NCI-H2227 treated with DMSO at 0.1 percent for 48 hours (cell line): ENCODE results near the gene DNAH1.

Source experiments
- DNase-seq: peaks from one replicate; lab custom pipeline; 2025; lab: John Stamatoyannopoulos, UW

DNAH1 gene

DNA sequence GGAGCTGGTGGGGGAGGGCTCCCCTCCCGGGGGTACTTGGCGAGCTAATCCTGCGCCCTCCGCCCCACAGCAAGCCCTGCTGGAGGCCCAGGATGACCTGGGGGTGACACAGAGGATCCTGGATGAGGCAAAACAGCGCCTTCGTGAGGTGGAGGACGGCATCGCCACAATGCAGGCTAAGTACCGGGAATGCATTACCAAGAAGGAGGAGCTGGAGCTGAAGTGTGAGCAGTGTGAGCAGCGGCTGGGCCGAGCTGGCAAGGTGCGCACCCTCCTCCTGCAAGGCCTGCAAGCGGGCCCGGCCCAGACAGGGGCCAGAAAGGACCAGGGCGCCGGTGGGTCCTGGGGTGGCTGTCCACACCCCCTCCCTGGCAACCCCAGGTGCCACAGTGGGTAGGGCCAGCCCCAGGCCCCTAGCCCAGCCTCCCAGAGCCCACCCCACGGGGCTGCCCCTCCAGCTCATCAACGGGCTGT lies 72.3 kb downstream of the DNAH1 start:
- no peak for DNase-seq

DNA sequence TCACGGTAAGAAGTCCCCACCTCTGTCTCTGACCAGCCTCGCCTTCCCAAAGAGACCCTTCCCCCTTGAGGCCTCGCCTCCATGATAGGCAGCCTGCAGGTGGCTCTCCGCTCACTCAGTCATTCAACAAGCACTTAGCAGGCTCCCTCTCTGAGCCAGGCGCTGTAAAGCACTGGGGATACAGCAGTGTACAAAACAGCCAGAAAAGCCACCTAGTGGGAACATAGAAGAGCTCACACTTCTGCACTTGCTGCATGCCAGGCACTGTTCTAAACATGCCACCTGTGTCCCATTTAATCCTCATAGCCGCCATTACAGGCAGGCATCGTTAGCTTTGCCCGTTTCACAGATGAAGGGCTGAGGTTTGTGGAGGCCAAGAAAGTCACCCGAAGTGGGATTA lies 72.8 kb downstream of the DNAH1 start:
- DNase-seq, result no peak

DNA sequence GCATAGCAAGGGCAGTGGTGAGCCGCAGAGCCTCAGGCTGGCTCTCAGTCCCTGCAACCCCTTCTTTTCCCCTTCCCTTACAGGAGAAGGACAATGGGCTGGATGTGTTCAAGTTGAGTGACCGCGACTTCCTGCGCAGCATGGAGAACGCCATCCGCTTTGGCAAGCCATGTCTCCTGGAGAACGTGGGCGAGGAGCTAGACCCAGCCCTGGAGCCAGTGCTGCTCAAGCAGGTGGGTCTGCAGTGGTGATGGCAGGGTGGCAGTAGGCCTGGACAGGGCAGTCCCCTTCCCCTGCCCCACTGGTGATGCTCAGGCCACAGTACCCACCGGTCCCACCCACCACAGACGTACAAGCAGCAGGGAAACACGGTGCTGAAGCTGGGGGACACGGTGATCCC lies 75.0 kb downstream of the DNAH1 start:
- DNase-seq, result no peak

DNA sequence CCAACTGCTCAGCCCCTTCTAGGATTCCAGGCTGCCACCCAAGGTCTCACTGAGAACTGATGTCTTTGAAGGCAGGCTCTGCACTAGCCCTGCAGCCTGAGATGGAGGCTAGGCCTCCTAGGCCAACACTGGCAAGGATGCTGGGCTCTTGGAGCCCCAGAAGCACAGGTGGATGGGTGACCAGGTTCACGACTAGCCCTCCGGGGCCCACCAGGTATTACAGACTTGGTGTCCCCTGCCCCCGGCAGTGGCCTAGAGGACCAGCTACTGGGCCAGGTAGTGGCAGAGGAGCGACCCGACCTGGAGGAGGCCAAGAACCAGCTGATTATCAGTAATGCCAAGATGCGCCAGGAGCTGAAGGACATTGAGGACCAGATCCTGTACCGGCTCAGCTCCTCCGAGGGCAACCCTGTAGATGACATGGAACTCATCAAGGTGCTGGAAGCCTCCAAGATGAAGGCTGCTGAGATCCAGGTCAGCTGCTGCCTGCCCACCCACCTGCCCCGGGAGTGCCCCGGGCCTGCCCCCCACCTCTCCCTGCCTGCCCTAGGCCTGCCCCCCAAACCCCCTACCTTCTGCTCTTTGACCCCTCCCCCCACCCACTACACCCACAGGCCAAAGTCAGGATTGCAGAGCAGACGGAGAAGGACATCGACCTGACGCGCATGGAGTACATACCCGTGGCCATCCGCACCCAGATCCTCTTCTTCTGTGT lies 76.3 kb downstream of the DNAH1 start:
- DNase-seq, result no peak

DNA sequence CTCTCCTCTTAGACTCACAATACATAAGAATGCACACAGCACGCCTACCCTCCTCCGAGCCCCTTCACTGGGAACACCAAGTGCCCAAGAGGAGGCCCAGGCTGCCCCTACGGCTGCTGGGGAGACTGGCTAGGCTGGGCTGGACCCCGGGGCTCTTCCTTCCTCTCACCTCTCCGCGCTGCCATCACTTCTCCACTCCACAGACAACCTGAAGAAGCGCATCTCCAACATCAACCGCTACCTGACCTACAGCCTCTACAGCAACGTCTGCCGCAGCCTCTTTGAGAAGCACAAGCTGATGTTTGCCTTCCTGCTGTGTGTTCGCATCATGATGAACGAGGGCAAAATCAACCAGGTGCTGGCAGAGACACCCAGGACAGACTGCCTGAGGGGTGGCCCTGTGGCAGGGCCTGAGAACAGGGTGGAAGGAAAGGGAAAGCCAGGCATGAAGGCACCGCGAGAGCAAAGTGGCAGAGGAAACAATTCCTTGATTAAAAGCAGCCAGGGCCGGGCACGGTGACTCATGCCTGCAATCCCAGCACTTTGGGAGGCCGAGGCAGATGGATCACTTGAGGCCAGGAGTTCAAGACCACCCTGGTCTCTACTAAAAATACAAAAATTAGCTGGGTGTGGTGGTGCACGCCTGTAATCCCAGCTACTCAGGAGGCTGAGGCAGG lies 77.2 kb downstream of the DNAH1 start:
- DNase-seq, result no peak

DNA sequence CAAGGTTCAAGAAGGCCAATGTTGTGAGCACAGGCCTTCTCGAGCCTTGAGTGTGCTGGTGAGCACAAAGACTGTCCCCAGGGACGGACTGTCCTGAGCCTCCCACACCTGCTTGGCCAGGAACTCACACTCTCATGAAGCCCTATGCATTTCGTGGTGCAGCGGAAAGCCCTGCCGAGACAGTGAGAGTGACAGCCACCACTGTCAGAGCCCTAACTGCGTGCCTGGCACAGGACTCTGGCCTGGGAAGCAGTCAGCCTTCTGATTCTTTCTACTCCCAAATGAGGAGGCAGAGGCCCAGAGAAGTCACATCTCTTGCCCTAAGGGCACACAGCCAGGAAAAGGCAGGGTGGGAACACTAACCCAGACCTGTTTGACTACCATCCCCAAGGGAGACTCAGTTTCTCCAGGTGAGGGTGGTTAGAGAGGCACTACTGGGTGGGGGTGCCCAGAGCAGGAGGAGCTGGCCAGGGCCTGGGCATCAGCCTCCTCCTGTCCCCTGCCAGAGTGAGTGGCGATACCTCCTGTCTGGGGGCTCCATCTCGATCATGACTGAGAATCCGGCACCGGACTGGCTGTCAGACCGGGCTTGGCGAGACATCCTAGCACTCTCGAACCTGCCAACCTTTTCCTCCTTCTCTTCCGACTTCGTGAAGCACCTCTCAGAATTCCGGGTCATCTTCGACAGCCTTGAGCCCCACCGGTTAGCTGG lies 78.0 kb downstream of the DNAH1 start:
- no peak for DNase-seq

DNA sequence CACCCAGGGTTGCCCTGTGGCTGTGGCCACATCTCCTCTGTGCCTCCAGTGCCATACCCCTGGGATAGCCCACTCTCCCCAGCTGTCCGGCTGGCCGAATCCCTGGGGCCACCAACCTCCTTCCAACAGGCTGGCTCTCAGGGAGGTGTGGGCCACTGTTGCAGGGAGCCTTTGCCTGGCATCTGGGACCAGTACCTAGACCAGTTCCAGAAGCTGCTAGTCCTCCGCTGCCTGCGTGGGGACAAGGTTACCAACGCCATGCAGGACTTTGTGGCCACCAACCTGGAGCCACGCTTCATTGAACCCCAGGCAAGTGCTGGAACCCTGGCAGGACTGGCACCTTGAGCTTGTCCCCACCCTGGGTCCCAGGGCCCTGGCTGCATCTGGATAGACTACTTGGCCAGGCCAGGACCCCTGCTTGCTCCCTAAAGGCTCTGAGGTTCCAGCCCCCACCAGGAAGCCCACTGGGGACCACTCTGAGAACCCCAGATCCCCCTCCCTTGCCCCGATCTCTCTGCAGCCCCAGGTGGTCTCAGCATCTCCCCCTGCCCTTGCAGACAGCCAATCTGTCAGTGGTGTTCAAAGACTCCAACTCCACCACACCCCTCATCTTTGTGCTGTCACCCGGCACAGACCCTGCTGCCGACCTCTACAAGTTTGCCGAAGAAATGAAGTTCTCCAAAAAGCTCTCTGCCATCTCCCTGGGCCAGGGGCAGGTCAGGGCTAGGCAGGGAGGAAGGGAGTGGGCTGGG lies 78.8 kb downstream of the DNAH1 start:
- DNase-seq, result no peak

DNA sequence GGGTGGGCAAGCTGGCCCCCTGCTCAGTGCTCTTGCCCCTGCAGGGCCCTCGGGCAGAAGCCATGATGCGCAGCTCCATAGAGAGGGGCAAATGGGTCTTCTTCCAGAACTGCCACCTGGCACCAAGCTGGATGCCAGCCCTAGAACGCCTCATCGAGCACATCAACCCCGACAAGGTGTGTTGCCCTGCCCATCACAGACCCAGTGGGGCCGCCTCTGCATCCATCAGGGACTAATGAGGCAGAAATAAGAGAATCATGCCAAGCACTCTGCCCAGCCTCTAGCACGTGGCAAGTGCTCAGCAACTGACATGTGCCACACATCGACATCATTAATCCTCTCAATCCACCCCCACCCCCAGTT lies 79.4 kb downstream of the DNAH1 start:
- no peak for DNase-seq

DNA sequence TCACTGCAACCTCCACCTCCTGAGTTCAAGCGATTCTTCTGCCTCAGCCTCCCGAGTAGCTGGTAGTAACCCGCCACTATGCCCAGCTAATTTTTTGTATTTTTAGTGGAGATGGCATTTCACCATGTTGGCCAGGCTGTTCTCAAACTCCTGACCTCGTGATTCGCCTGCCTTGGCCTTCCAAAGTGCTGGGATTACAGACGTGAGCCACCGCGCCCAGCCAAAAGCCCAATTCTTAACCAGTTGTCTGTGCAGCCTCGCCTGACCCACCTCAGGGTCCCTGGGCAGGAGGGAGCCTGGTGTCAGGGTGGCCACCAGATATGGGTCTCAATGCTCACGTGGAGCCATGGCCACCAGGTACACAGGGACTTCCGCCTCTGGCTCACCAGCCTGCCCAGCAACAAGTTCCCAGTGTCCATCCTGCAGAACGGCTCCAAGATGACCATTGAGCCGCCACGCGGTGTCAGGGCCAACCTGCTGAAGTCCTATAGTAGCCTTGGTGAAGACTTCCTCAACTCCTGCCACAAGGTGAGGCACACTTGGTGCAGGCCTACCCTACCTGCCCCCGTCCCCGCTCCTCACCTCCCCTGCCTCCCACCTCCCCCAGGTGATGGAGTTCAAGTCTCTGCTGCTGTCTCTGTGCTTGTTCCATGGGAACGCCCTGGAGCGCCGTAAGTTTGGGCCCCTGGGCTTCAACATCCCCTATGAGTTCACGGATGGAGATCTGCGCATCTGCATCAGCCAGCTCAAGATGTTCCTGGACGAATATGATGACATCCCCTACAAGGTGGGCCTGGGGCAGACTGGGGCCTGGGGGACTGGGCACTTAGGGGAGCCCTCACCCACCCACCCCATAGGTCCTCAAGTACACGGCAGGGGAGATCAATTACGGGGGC lies 80.1 kb downstream of the DNAH1 start:
- no peak for DNase-seq

DNA sequence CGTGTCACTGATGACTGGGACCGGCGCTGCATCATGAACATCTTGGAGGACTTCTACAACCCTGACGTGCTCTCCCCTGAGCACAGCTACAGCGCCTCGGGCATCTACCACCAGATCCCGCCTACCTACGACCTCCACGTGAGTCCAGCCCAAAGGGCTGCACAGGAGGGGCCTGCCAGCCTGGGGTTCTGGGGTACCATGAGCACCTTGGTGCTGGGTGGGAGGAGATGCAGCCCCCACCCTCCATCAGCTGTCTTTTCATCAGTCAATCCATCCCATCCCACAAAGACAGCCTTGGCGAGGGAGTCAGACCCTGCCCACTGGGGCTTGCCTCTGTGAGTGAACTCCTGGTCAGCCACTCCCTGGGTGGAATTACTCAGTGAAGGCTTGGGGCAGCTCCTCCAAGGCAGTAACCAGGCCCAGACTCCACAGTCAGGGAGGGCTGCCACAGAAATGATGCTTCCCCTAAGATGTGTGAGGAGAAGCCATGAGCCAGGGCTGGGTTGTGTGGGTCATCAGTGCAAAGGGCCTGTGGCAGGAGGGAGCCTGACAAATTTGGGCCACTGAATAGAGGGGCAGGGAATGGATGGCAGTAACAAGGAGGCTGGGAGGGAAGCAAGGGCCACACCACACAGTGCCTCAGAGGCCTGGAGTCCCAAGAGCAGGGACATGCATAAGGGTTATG lies 80.9 kb downstream of the DNAH1 start:
- DNase-seq, result no peak

DNA sequence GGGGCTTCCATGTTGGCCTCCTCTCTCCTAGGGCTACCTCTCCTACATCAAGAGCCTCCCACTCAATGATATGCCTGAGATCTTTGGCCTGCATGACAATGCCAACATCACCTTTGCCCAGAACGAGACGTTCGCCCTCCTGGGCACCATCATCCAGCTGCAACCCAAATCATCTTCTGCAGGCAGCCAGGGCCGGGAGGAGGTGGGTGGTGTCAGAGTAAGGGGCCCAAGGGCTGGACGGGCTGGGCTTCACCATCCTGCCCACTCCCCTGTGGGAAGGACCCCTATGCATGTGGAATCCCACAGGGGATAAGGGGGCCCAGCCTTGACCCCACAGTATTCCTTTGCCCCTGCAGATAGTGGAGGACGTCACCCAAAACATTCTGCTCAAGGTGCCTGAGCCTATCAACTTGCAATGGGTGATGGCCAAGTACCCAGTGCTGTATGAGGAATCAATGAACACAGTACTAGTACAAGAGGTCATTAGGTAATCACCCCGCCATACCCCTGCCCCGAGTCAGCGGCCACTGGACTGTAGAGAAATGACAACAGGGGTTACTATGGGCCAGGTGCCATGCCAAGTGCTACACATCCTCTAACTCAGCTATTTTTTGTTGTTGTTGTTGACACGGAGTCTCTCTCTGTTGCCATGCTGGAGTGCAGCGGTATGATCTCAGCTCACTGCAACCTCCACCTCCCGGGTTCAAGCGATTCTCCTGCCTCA lies 81.7 kb downstream of the DNAH1 start:
- no peak for DNase-seq

DNA sequence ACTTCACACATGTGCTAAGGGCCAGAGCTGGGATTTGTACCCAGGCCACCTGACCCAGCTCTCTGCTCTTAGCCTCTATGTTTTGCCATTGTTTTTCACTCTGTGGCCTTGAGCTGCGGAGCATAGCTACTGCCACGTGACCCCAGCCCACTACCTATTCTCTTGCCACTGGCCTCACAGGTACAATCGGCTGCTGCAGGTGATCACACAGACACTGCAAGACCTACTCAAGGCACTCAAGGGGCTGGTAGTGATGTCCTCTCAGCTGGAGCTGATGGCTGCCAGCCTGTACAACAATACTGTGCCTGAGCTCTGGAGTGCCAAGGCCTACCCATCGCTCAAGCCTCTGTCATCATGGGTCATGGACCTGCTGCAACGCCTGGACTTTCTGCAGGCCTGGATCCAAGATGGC lies 82.6 kb downstream of the DNAH1 start:
- no peak for DNase-seq

DNA sequence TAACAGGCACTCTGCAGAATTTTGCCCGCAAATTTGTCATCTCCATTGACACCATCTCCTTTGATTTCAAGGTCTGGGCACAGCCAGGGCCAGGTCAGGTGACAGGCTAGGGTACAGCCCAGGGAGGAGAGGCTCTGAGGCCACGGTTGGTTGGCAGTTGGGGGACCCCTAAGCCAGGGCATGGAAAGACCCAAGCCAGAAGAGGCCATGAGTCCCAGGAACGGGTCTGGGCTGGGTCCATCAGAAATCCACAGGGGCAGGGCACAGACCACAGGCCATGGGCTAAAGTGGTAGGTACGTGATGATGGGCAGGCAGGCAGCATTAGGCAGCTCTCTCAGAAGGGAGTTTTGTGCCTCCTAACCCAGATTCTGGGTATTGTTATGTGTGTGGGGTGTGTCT lies 83.0 kb downstream of the DNAH1 start:
- DNase-seq, result no peak

DNA sequence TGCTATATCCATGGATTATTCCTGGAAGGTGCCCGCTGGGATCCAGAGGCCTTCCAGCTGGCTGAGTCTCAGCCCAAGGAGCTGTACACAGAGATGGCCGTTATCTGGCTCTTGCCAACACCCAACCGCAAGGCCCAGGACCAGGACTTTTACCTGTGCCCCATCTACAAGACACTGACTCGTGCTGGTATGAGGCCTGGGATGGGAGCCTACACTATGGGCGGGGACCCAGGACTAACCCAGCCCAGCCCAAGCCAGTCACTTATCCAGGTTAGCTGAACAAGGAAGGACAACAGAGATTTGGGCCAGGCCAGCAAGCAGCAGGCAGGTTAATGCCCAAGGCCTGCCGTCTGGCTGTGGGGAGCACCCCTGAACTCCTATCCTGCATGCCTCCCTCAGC lies 83.5 kb downstream of the DNAH1 start:
- no peak for DNase-seq

DNA sequence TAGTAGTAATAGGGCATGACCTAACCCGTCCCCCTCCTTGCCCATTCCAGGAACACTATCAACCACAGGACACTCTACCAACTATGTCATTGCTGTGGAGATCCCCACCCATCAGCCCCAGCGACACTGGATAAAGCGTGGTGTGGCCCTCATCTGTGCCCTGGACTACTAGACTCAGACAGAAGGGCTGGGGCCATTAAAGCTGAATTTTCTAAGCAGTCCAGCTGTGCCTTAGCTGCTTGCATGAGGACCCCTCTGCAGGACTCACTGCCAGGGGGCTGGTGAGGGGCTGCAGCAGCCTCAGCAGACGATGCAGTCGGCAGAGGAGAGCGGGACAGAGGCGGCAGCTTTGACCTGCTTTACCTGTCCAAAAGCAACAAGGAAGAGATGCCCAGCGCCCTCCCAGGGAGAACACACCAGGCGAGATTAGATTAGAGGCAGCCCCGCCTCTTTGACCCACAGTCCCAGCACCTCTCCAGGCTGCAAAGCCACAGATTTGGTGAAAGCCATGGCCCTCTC lies 84.2 kb downstream of the DNAH1 start:
- DNase-seq, result no peak

DNA sequence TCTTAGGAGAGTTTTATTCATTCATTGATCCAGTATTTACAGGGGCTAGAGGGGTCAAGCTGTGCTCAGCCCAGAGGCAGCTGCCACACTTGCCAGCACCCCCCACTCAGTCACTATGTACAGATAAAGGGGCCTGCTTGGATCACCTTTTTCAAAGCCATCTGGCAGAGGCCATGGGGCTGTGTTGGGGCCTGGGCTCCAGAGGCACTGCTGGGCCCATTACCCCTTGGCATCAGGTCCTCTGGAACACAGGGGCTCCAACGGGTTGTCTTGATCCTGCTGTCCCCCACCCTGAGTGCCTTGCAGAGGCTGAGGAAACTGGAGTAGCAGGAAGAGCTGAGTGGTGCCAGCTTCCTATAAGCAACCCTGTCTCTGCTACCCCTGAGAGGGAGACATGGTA lies 84.9 kb downstream of the DNAH1 start:
- no peak for DNase-seq

DNA sequence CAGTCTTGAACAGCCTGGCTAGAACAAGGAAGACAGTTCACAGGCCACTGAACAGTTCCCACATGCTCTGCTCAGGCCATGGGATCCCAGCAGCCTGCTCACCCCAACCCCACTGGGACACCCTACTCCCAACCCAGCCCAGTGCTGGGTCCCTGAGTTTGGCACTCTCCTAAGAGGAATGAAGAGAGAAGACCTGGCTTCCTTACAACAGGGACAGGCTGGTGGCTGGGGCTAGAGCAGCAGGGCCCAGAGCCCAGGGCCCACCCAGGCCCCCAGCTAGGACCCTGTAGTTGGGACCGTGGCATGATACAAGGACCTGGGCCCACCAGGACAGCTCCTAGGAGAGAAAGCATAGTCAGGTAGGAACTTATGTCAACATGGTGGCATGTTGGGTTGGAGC lies 85.4 kb downstream of the DNAH1 start:
- no peak for DNase-seq

DNA sequence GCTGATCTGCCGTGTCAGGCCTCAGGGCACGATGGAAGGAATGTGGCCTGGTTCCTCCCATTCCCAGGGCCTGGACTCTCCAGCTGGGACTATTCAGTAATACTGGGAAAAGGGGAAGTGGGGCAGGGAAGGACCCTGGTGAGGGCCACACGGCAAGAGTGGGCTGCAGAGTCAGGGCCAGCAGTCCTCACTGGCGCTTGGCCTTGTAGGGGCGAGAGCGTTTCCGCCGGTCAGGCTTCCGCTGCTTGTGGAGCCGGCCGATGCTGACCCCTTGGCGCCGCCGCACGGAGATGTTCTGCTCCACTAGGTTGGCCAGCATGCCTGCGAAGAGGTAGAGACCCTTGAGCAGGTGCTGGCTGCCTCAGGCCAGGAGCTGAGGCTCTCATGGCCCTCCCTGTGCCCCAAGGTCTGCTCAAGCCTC lies 86.0 kb downstream of the DNAH1 start:
- no peak for DNase-seq

DNA sequence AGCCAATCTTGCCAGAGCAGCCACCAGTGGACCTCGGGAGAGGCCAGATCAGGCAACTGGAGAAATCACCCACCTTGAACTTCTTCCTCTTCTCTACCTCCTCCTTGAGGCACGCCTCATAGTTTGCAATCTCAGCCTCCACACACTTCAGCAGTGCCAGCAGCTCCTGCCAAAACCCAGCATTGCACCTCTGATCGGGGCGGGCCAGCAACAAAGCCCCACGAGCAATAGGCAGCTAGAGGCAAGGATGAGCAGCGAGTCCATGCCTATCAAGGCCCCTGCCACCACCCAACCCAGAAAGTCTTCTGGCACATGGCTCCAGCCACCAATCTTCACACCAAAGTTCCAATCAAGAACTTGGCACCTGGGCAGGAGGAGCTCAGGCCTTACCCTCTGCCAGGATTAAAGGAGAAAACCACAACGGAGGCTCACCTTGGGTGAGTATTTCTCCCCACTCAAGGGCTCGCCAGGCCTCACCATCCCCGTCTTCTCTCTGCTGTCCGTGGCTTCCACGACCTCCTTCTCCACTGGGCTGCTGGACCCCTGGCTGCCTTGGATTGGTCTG lies 86.7 kb downstream of the DNAH1 start:
- no peak for DNase-seq
